GM12878 (cell line): ENCODE measurements around the gene ABCG2. TPM values are rescaled to one million over a fixed set of nuclear protein-coding genes. Genes with fewer than 3 reads are reported as not detected.

Experiments used
- ATAC-seq: fragments of 200-7000 bp; cut with Tn5 transposase; 3 replicates; pipeline ENCODE4 v1.9.1; 2020; ENCODE audit warnings: mild to moderate bottlenecking, moderate library complexity
- BruUV-seq: library from RNA; stranded (reverse); fragments of 400-500 nt; replicated peaks from 2 replicates; lab custom pipeline; 2021; lab: Mats Ljungman, UMichigan
- CTCF ChIA-PET: fragments of 300-600 bp; sonication (Branson Sonifier 250); formaldehyde crosslinking; extraction: SDS; loops from one replicate; lab custom pipeline; 2021; ENCODE audit warnings: inconsistent platforms; lab: Yijun Ruan, JAX
- POLR2A ChIA-PET: fragments of 350-600 bp; formaldehyde crosslinking; extraction: SDS; loops from one replicate; lab custom pipeline; 2021; ENCODE audit warnings: inconsistent platforms; lab: Charles Lee
- RAD21 ChIA-PET: fragments of 300-600 bp; sonication (Branson Sonifier 250); formaldehyde crosslinking; loops from one replicate; lab custom pipeline; 2023; ENCODE audit warnings: antibody characterized with exemption; ENCODE audit not compliant: unreplicated experiment; lab: Charles Lee
- SMC1A ChIA-PET: fragments of 300-600 bp; sonication (Branson Sonifier 250); formaldehyde crosslinking; loops from one replicate; lab custom pipeline; 2023; ENCODE audit not compliant: unreplicated experiment, uncharacterized antibody; lab: Charles Lee
- DNase-seq: peaks from one replicate; pipeline ENCODE4 v3.0.0-alpha.2; 2011; ENCODE audit warnings: low read depth, low spot score
- FAIRE-seq: peaks from 3 replicates; lab custom pipeline; 2011; peaks lifted over from hg19 to GRCh38; lab: Jason Lieb, UNC
- H2AFZ ChIP-seq: 2 replicates; pipeline ENCODE4 v1.6.0; 2011; ENCODE audit warnings: low read depth, low read length, control low read depth; ENCODE audit not compliant: control insufficient read depth
- H3K27ac ChIP-seq: 2 replicates; pipeline ENCODE4 v1.5.1; 2011; ENCODE audit warnings: control low read depth; ENCODE audit not compliant: control insufficient read depth, insufficient read depth
- H3K27me3 ChIP-seq, 2 experiments: replicated peaks in 1 of 2; 2 replicates each; pipeline versions ENCODE4 v1.6.0 to v1.6.1; 2011; ENCODE audit warnings: low read length in 1 of 2; ENCODE audit not compliant: control insufficient read depth in 2 of 2, insufficient read depth in 2 of 2
- H3K36me3 ChIP-seq, 2 experiments: 2 replicates each; pipeline ENCODE4 v1.5.1; 2011; ENCODE audit warnings: low read length in 1 of 2; ENCODE audit not compliant: control insufficient read depth in 2 of 2, insufficient read depth in 2 of 2
- H3K4me1 ChIP-seq: 2 replicates; pipeline ENCODE4 v1.6.1; 2011; ENCODE audit warnings: mild to moderate bottlenecking, low read length, moderate library complexity, mixed read lengths; ENCODE audit not compliant: control insufficient read depth, insufficient read depth
- H3K4me2 ChIP-seq: 2 replicates; pipeline ENCODE4 v1.6.0; 2011; ENCODE audit warnings: control low read depth; ENCODE audit not compliant: control insufficient read depth, insufficient read depth
- H3K4me3 ChIP-seq: fragments of 200-600 bp; sonication (generic); 2 replicates; pipeline ENCODE4 v1.5.1; 2016
- H3K79me2 ChIP-seq: 2 replicates; pipeline ENCODE4 v1.6.0; 2011; ENCODE audit warnings: low read length; ENCODE audit not compliant: control insufficient read depth, insufficient read depth
- H3K9ac ChIP-seq: 2 replicates; pipeline ENCODE4 v1.8.0; 2011; ENCODE audit warnings: low read length, control low read depth, mixed read lengths; ENCODE audit not compliant: control insufficient read depth, insufficient read depth
- H3K9me3 ChIP-seq: replicated peaks from 3 replicates; pipeline ENCODE4 v1.5.1; 2011; ENCODE audit warnings: mild to moderate bottlenecking, low read length; ENCODE audit not compliant: control insufficient read depth, insufficient read depth
- H4K20me1 ChIP-seq: 2 replicates; pipeline ENCODE4 v1.6.0; 2011; ENCODE audit not compliant: control insufficient read depth, insufficient read depth
- ATF2 ChIP-seq: IDR thresholded peaks from 2 replicates; pipeline ENCODE4 v1.6.1; 2012; ENCODE audit warnings: low read length, inconsistent platforms
- CHD1 ChIP-seq: IDR thresholded peaks from 2 replicates; pipeline ENCODE4 v1.6.1; 2012; ENCODE audit warnings: low read depth, low read length, improper control_type of control experiment
- E2F8 ChIP-seq: fragments of 450-650 bp; IDR thresholded peaks from 2 replicates; pipeline ENCODE4 v1.6.1; 2018; ENCODE audit warnings: mild to moderate bottlenecking, low read depth, moderate library complexity; ENCODE audit not compliant: partially characterized antibody
- EED ChIP-seq: sonication (generic); IDR thresholded peaks from 2 replicates; pipeline ENCODE4 v1.6.1; 2016; ENCODE audit warnings: antibody characterized with exemption, low read depth
- IRF5 ChIP-seq: fragments of 450-650 bp; IDR thresholded peaks from 2 replicates; pipeline ENCODE4 v1.6.1; 2017; ENCODE audit warnings: borderline replicate concordance
- JUND ChIP-seq: IDR thresholded peaks from 2 replicates; pipeline ENCODE4 v1.6.1; 2012; ENCODE audit warnings: low read depth, mild to moderate bottlenecking, low read length, improper control_type of control experiment, moderate library complexity
- MEF2A ChIP-seq: IDR thresholded peaks from 2 replicates; pipeline ENCODE4 v1.6.1; 2011; ENCODE audit warnings: low read depth, mild to moderate bottlenecking, low read length, moderate library complexity; ENCODE audit not compliant: insufficient read depth
- MYB ChIP-seq: fragments of 150-350 bp; IDR thresholded peaks from 2 replicates; pipeline ENCODE4 v1.6.1; 2014; ENCODE audit warnings: mild to moderate bottlenecking, low read depth, low read length, borderline replicate concordance
- RFX5 ChIP-seq: IDR thresholded peaks from 2 replicates; pipeline ENCODE4 v1.6.1; 2011; ENCODE audit warnings: low read depth, low read length, improper control_type of control experiment
- SPI1 ChIP-seq: IDR thresholded peaks from 2 replicates; pipeline ENCODE4 v1.6.1; 2011; ENCODE audit warnings: low read depth, mild to moderate bottlenecking, low read length, moderate library complexity, borderline replicate concordance; ENCODE audit not compliant: insufficient read depth
- SREBF1 ChIP-seq: IDR thresholded peaks from 2 replicates; pipeline ENCODE4 v1.6.1; 2012; ENCODE audit warnings: mild to moderate bottlenecking, low read length
- TBL1XR1 ChIP-seq: IDR thresholded peaks from 2 replicates; pipeline ENCODE4 v1.6.1; 2012; ENCODE audit warnings: low read depth, low read length, improper control_type of control experiment
- USF2 ChIP-seq: IDR thresholded peaks from 2 replicates; pipeline ENCODE4 v1.6.1; 2011; ENCODE audit warnings: low read depth, low read length, improper control_type of control experiment, borderline replicate concordance
- WGBS: methylation state at CpG from one replicate; pipeline ENCODE4 v1.1.6; 2016; ENCODE audit warnings: low lambda C conversion rate; ENCODE audit not compliant: insufficient replicate concordance, insufficient coverage; ENCODE audit errors: missing lambda C conversion rate; 5-methylcytosine and 5-hydroxymethylcytosine counted together
- in situ Hi-C: fragments of 300-500 bp; cut with MboI; formaldehyde crosslinking; loops from 9 replicates; pipeline ENCODE4 v1.14.3; 2018; ENCODE audit warnings: mixed read lengths
- intact Hi-C: fragments of 100-400 bp; cut with micrococcal nuclease; formaldehyde crosslinking; loops from one replicate; pipeline ENCODE4 v1.14.2; 2022; ENCODE audit not compliant: unreplicated experiment
- polyA plus RNA-seq, 11 experiments: library from polyadenylated mRNA; depleted of rRNA in 4 of 11; unstranded in 6 of 11; stranded (reverse) in 5 of 11; fragments of >200 nt; fragmentation: Nextera tagmentation in 4 of 11; fragmentation: Illumina TruSeq in 1 of 11; extraction: Ambion mirVana in 4 of 11; extraction: Trizol in 1 of 11; gene quantifications; 1 replicate in 1 of 11; 2 replicates in 10 of 11; pipeline versions ENCODE4 v1.2.1 to v1.2.3, GENCODE V29; 2011 to 2016; ENCODE audit warnings: inconsistent platforms in 2 of 11, missing spikeins in 2 of 11, low read depth in 1 of 11
- total RNA-seq, 4 experiments: library from RNA; depleted of rRNA in 3 of 4; stranded (reverse); fragments of >200 nt in 3 of 4; fragmentation: Illumina TruSeq in 1 of 4; extraction: Trizol in 1 of 4; gene quantifications; 2 replicates each; pipeline versions ENCODE4 v1.2.1 to v1.2.3, GENCODE V29; 2013 to 2021

ABCG2 gene
- total and polyA plus RNA-seq, 10 of the 15 experiments (the other 5 are each of a cell fraction or from before 2014, with no cell fraction given) = 0.03 to 0.06 (median 0.04) TPM; not detected in 7

GRCh38 chr4:88138561-88138960, 19.9 kb downstream of the ABCG2 start (continued):
- TF ChIP-seq IRF5 = no peak
- no peak for TF ChIP-seq JUND
- no peak for TF ChIP-seq MEF2A
- TF ChIP-seq USF2 = no peak

- H3K4me3 ChIP-seq = no peak overlapping the region
- DNase-seq (no peak), FAIRE-seq (no peak), ATAC-seq (no peak)
- H3K9me3 ChIP-seq = no peaks in the 10 kb centered on the region
- H3K4me2 ChIP-seq = no peak overlapping the region
- no TSS peak for BruUV-seq
- H3K27ac ChIP-seq = no peak overlapping the region
- SMC1A ChIA-PET = no interaction called here
- H3K4me1 ChIP-seq = no peaks in the 10 kb centered on the region
- POLR2A ChIA-PET = no interaction called here
- no peaks in the 10 kb centered on the region for H3K79me2 ChIP-seq
- in situ Hi-C loops = no loop called here
- no peaks in the 10 kb centered on the region for H3K27me3 ChIP-seq
- no peak for TF ChIP-seq MYB
- TF ChIP-seq RFX5 = no peak
- no peak for TF ChIP-seq EED
- no peak for TF ChIP-seq SPI1
- TF ChIP-seq SREBF1 = no peak
- no peak for TF ChIP-seq TBL1XR1
- TF ChIP-seq ATF2 = no peak
- TF ChIP-seq MEF2A = no peak
- TF ChIP-seq E2F8 = no peak
- no peak for TF ChIP-seq CHD1
- no peak overlapping the region for H2AFZ ChIP-seq
- RAD21 ChIA-PET = no interaction called here
- H3K9ac ChIP-seq = no peak overlapping the region
- no peaks in the 10 kb centered on the region for H4K20me1 ChIP-seq
- H3K36me3 ChIP-seq = no peaks in the 10 kb centered on the region
- CTCF ChIA-PET = no interaction called here
- intact Hi-C loops = no loop called here
- 2% methylated on average over 2 of the region's 2 CpGs for WGBS
Measured at GRCh38 chr4:88137112-88137511, 21.3 kb downstream of the ABCG2 start.
